ENCODE data around the gene ZNF362.

The ZNF362 gene

DNA sequence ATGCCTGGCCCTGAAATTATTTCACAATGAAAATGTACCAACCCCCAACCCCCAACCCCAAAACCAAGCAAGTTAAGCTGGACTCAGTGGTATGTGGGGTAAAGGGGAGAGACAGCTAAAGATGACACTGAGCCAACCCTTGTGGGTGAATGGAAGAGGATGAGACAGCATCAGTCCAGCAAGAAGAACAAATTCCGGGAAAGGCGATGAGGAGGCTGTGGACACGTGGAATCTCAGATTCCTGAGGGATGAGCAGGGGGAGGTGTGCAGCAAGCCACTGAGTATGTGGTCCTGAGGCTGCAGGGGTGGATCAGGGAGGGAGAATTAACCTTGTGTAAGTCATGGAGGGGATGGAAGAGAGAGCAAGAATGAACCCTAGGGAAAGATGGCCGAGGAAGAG is 14.4 kb upstream of the ZNF362 start:
- intact Hi-C loops (cut with DNase I) = no loop called here
- no peak for DNase-seq

DNA sequence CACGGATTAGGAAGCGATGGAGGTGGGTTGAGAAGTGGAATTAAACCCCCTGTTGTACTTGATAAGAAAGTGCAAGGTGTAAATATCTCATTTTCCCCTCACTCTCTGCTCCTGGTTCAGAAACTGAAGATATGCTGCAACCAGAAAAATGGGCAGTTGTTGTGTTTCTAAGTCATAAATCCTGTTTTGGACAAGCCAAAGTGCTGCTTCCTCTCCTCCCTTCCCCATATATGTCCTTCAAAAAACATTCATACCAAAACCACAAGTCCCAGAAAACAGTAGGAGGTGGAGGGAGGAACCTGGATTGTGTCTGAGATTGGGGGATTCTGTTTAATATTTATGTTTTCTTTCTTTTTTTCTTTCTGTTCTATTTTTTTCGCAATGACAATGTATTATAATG is 13.6 kb upstream of the ZNF362 start:
- intact Hi-C loops (cut with DNase I) = no loop called here
- no peak for DNase-seq

GRCh38 chr1:33244143-33244808 is 12.0 kb upstream of the ZNF362 start:
- no peak for DNase-seq
- intact Hi-C loops (cut with DNase I) = no loop called here

DNA sequence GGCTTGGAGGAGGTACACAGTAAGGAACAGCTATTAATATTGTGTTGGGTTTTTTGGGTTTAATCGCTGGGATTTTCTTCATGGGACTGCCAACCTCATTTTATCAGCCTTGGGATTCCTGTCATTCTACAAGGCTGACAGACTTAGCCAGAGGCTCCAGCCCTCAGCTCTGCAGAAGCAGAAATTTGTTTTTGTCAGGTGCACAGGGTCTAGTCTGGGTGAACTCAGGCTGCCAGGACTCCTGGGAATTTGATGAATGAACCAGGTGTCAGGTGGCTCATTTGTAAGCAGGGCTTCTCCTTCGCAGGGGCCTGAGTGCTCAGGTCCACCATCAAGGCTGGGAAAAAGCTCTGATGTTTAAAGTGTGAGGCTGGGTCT is 11.5 kb upstream of the ZNF362 start:
- intact Hi-C loops (cut with DNase I) = no loop called here
- no peak for DNase-seq

DNA sequence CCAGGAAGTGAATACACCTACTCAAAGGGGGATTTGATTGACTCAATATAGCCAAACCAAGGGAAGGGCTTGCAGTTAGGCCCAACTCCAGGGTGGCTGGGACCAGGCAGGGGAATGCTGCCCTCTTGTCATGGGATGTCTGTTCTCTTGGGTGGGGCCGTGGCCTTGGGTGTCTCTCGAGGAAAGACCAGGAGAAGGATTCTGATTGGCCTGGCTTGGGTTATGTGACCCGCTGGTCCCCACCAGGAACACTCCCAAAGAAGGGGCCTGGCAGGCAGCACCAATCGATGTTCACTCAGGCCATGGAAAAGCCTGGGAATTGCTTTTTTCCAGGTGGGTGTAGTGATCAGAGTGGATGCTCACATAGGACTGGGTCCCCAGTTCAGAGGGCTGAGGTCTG is 10.1 kb upstream of the ZNF362 start:
- intact Hi-C loops (cut with DNase I) = no loop called here
- DNase-seq = no peak

GRCh38 chr1:33247545-33247944 is 8.7 kb upstream of the ZNF362 start:
- intact Hi-C loops (cut with DNase I) = no loop called here
- DNase-seq = no peak

GRCh38 chr1:33248244-33248643 is 8.0 kb upstream of the ZNF362 start:
- intact Hi-C loops (cut with DNase I) = no loop called here
- no peak for DNase-seq

DNA sequence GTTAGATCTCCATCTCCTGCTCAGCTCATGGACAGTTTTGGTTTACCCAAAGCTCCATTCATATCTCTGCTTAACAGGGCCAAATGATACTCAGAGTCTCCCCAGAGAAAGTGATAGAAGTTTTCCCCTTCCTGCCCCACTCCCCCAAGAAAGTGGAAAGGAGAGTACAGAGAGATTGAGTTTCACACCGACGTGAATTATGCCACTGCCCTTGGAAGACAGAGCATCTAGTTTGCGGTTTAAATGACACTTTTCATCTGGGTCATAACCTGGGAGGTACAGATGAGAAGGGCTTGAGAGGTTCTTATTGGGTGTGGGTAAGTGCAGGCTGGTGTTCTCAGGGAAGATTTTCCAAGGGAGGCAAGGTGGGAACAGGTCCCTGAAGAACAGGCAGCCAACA is 6.9 kb upstream of the ZNF362 start:
- DNase-seq = no peak
- intact Hi-C loops (cut with DNase I) = no loop called here

- intact Hi-C loops (cut with DNase I) = loop anchor here (10.0 kb wide), 2 partner anchors 65 to 115 kb away; partner anchors contain the start of gene TRIM62
- no peak for DNase-seq
Measured at GRCh38 chr1:33250217-33250616, 6.1 kb upstream of the ZNF362 start.

- DNase-seq = no peak
- intact Hi-C loops (cut with DNase I) = loop anchor here (10.0 kb wide), 2 partner anchors 66 to 116 kb away; partner anchors contain the start of gene TRIM62
Measured at GRCh38 chr1:33250724-33251123, 5.6 kb upstream of the ZNF362 start.

- intact Hi-C loops (cut with DNase I) = loop anchor here (10.0 kb wide), 2 partner anchors 70 to 120 kb away; partner anchors contain the start of gene TRIM62
- DNase-seq = no peak
Measured at GRCh38 chr1:33254491-33254890, 1.8 kb upstream of the ZNF362 start.

DNA sequence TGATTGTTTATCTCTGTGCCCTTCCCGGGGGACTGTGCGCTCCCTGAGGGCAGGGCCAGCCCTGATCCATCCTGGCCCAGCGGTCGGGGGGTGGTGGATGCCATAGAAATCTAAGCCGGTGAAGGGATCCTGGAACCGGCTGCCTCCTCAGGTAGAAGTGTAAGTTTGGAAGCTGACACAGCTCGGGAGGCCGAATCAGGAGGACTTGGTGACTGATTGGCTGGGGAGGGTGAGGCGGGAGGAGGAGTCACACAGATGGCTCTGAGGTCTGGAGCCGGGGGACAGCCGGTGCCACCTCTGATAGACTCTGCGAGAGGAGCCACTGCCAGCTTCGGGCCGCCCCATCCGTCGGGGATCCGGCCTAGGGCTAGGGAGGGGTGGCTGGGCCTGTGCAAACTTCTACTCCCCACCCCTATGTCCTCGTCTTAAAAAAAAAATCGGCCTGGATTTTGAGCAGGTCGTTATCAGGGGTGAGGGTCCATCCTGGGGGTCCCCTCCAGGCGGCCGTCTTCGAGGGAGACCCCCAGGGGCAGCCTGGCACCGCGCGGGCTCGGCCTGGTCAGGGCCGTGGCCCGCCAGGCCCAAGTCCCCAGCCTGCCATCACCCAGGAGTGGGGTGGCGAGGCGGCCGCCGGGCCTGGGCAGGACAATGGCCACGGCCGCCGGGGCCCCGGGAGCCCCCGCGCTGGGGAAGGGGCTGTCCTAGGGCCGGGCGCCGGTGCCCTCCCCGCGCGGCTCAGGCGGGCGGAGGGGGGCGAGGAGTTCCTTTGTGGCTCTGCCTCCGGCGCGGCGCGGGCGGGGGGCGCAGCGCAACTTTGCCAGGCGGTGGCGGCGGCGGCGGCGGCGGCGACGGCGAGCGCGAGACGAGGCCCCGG is 708 bp upstream of the ZNF362 start:
- DNase-seq = peak; percentile 47 to 89 (median 71)
- intact Hi-C loops (cut with DNase I) = loop anchor here (10.0 kb wide), 2 partner anchors 71 to 121 kb away; partner anchors contain the start of gene TRIM62

DNA sequence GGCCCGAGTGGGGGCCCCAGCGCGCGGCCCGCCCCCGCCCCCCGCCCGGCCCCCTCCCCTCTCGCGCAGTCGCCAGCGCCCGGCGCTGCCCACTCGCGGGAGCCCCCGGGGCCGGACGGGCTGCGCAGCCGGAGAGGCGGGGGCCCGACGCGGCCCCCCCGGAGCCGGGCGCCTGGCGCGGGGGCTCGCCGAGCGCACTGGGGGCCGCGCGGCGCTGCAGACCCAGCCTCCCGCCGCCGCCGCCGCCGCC is 146 bp upstream of the ZNF362 start:
- intact Hi-C loops (cut with DNase I) = loop anchor here (10.0 kb wide), 2 partner anchors 71 to 121 kb away; partner anchors contain the start of gene TRIM62
- DNase-seq = no peak

DNA sequence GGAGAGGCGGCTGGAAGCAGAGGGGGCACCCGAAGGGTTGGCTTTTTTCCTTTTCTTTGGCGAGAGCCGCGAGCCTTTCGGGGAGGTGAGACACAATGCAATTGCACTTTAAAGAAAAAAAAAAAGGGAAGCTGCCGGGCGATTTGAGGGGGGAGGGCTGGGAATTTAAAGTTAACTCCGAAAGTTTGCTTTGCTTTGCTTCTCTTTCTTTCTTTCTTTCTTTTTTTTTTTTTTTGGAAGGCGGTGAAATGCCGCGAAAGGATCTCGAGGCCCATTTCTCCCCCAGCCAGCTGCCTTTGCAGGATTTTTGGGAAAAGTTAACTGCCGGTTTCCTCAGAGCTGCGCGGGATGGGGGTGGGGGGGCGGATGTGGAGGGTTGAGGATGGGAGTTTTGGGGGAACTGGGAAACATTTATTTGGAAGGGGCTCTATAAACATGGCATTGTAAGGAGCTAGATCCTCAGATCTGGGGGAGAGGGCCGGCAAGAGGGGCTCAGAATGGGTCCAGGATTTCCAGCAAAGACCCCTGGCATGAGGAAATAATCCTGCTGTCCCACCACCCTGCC is 997 bp downstream of the ZNF362 start:
- DNase-seq = peak in 4 of 42 donors; percentile 11 to 22 (median 16)
- intact Hi-C loops (cut with DNase I) = loop anchor here (10.0 kb wide), 2 partner anchors 72 to 122 kb away; partner anchors contain the start of gene TRIM62

DNA sequence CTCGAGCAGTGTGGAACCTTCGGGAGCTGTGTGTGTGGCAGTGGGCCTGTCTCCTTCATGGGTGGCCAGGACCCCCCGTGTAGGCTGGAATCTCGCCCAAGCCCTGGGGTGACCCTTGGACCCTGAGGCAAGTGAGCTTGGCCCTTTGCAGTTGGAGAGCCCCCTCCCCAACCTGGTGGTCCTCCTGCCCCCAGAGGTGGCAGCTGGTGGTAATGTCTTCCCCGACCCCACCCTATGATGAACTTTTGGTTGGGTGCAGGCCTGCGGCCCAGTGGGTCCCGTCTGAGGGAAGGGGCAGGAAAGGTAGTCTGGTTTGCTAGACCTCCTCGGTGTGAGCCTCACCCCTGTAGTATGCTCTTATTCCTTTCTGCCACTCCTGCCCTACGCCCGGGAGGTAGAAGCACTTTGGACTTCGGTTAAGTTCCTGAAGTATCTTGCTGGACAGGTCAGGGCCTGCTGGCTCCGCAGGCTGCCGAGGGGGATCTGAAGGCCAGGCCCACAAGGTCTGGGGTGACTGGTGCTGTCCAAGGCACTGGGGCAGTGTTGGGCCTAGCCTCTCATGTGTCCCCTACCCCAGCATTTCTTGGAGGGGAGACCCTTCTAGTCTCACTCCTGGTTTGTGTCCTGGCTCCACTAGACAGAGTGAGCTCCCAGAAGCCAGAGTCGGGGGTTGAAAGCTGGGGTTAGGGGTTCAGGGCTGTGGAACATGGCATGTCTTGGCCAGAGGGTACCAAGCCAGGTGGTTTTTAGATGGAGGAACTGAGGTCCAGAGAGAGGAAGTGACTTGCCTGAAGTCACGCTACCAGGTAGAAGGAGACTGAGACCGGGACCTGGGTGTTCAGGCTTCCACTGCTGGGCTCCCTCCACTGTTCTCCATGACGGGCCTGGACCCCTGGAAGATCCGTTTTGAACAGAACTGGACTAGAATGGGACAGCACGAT is 1.8 kb downstream of the ZNF362 start:
- intact Hi-C loops (cut with DNase I) = loop anchor here (10.0 kb wide), 2 partner anchors 73 to 123 kb away; partner anchors contain the start of gene TRIM62
- DNase-seq = peak in 1 of 42 donors; percentile 15

GRCh38 chr1:33258788-33259274 is 2.5 kb downstream of the ZNF362 start:
- intact Hi-C loops (cut with DNase I) = loop anchor here (10.0 kb wide), 2 partner anchors 74 to 124 kb away; partner anchors contain the start of gene TRIM62
- DNase-seq = no peak

DNA sequence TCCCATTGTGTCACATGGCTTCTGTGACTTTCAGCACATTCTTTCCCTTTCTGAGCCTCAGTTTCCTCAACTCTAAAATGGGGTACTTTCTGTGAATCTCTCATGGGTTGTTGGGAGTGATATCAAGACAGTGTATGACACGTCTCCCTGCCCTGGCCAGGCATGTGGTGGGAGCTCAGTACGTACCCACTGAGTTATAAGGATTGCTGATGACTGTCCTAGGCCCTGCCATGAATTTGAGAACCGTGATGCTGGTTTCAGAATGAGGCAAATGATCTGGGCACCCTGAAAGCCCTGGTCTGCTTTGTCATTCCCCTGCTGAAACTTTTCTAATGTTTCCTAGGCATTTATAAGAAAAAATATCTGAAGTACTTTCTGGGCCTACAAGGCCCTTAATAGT is 3.6 kb downstream of the ZNF362 start:
- intact Hi-C loops (cut with DNase I) = loop anchor here (10.0 kb wide), 2 partner anchors 75 to 125 kb away; partner anchors contain the start of gene TRIM62
- no peak for DNase-seq

DNA sequence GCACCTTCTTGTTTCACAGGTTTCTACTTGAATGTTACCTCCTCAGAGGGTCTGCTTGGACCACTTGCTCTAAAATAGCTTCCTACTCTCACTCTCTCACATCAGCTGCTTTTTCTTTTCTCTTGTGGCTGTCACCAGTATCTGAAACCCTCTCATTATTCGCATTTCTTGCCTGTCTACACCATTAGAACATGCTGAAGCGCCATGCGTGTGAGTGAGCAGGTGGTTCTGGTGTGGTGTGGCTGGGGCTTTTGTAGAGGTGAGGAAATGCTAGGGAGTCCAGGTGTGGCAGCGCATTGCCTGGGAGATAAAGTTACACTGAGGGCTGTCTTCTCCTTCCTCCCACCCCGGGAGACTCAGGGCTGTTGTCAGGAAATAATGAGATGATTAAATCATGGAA is 4.1 kb downstream of the ZNF362 start:
- intact Hi-C loops (cut with DNase I) = no loop called here
- no peak for DNase-seq

GRCh38 chr1:33261344-33261743 is 5.1 kb downstream of the ZNF362 start:
- intact Hi-C loops (cut with DNase I) = no loop called here

More at GRCh38 chr1:33261344-33261743, 5.1 kb downstream of the ZNF362 start:
- no peak for DNase-seq
